Esophagus squamous epithelium (tissue), 4 donors: Measurements from ENCODE around the gene BOK.

Source experiments
- POLR2A ChIP-seq, 4 donors: fragments of 450-650 bp; IDR thresholded peaks; one replicate each; pipeline ENCODE4 v1.6.1; 2017; ENCODE audit warnings: antibody characterized with exemption in 4 of 4, mild to moderate bottlenecking in 4 of 4, moderate library complexity in 3 of 4
- TF ChIP-seq, protein P1 (sequence below), 6 experiments: fragments of 450-650 bp in 4 of 6; fragments of 200-600 bp in 2 of 6; sonication (generic) in 2 of 6; IDR thresholded peaks; one replicate each; pipeline ENCODE4 v1.5.1; 2016 to 2019; ENCODE audit warnings: antibody characterized with exemption in 6 of 6, mild to moderate bottlenecking in 4 of 6, moderate library complexity in 4 of 6

DNA sequence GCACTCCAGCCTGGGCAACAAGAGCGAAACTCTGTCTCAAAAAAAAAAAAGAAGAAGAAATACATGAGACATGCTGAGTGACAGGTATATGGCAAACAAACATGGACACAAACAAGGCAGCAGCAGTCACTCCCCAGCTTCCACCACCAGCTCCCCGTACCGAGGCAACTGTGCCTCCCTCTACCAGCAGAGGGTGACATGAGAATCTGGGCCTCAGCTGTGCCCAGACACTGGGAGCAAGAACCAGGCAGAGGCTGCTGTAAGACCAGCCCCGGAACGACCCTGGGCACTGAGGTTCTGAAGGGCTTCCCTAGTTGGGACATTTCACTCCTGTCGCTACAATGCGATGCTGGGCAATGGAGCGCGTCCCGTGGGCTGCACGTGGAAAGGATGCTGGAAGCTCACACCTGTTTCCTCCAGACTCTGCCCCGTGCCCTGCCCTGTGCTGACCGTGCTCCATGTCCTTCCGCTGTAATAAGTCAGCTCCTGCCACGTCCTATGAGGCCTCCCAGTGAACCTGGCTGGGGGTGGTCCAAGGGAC lies 37.1 kb downstream of the BOK start:
- TF ChIP-seq, protein P1, sequence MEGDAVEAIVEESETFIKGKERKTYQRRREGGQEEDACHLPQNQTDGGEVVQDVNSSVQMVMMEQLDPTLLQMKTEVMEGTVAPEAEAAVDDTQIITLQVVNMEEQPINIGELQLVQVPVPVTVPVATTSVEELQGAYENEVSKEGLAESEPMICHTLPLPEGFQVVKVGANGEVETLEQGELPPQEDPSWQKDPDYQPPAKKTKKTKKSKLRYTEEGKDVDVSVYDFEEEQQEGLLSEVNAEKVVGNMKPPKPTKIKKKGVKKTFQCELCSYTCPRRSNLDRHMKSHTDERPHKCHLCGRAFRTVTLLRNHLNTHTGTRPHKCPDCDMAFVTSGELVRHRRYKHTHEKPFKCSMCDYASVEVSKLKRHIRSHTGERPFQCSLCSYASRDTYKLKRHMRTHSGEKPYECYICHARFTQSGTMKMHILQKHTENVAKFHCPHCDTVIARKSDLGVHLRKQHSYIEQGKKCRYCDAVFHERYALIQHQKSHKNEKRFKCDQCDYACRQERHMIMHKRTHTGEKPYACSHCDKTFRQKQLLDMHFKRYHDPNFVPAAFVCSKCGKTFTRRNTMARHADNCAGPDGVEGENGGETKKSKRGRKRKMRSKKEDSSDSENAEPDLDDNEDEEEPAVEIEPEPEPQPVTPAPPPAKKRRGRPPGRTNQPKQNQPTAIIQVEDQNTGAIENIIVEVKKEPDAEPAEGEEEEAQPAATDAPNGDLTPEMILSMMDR (IDR thresholded peaks at IDR 0.05): peak in 1 of 6 experiments; percentile 19
- TF ChIP-seq POLR2A (IDR thresholded peaks at IDR 0.05): no peak
